H9 (cell line): Measurements from ENCODE around the gene KIRREL3. TPM values are rescaled to one million over a fixed set of nuclear protein-coding genes. Genes with fewer than 3 reads are reported as not detected.

Experiments used
- DNase-seq: peaks from one replicate; pipeline ENCODE4 v3.0.0-alpha.2; 2017
- H2AFZ ChIP-seq: one replicate; pipeline ENCODE4 v1.6.1; 2013; ENCODE audit warnings: mild to moderate bottlenecking, low read length, control low read depth, moderate library complexity
- H2AK5ac ChIP-seq: 2 replicates; pipeline ENCODE4 v1.6.1; 2013; ENCODE audit warnings: low read length, control low read depth, mixed read lengths; ENCODE audit not compliant: insufficient read length
- H2BK120ac ChIP-seq: one replicate; pipeline ENCODE4 v1.6.1; 2013; ENCODE audit warnings: low read depth, mild to moderate bottlenecking, low read length, control low read depth, inconsistent platforms; ENCODE audit not compliant: poor library complexity, severe bottlenecking
- H2BK12ac ChIP-seq: 2 replicates; pipeline ENCODE4 v1.6.1; 2013; ENCODE audit warnings: low read length, control low read depth, mixed read lengths, low read depth; ENCODE audit not compliant: insufficient read length
- H2BK15ac ChIP-seq: 2 replicates; pipeline ENCODE4 v1.6.1; 2013; ENCODE audit warnings: low read depth, low read length, control low read depth
- H2BK20ac ChIP-seq: one replicate; pipeline ENCODE4 v1.6.1; 2013; ENCODE audit warnings: low read depth, mild to moderate bottlenecking, low read length, control low read depth, inconsistent platforms; ENCODE audit not compliant: poor library complexity, severe bottlenecking
- H2BK5ac ChIP-seq: 2 replicates; pipeline ENCODE4 v1.6.1; 2013; ENCODE audit warnings: low read length, control low read depth, mixed read lengths; ENCODE audit not compliant: insufficient read length
- H3K14ac ChIP-seq: 2 replicates; pipeline ENCODE4 v1.6.1; 2013; ENCODE audit warnings: low read length, control low read depth; ENCODE audit not compliant: insufficient read depth
- H3K18ac ChIP-seq: 2 replicates; pipeline ENCODE4 v1.6.1; 2013; ENCODE audit warnings: low read depth, mild to moderate bottlenecking, mixed read lengths, low read length, control low read depth; ENCODE audit not compliant: insufficient read length
- H3K23ac ChIP-seq: 2 replicates; pipeline ENCODE4 v1.6.1; 2013; ENCODE audit warnings: low read length, control low read depth, mixed read lengths, low read depth; ENCODE audit not compliant: insufficient read length
- H3K23me2 ChIP-seq: 2 replicates; pipeline ENCODE4 v1.6.1; 2013; ENCODE audit warnings: low read depth, mild to moderate bottlenecking, mixed read lengths, low read length, control low read depth; ENCODE audit not compliant: insufficient read length, poor library complexity, severe bottlenecking
- H3K27ac ChIP-seq: 2 replicates; pipeline ENCODE4 v1.5.1; 2013; ENCODE audit warnings: low read length, control low read depth, mixed read lengths, low read depth; ENCODE audit not compliant: insufficient read length
- H3K27me3 ChIP-seq: 2 replicates; pipeline ENCODE4 v1.6.1; 2013; ENCODE audit warnings: low read length, control low read depth, inconsistent platforms; ENCODE audit not compliant: insufficient read depth
- H3K4ac ChIP-seq: 2 replicates; pipeline ENCODE4 v1.6.1; 2013; ENCODE audit warnings: low read depth, mild to moderate bottlenecking, control low read depth, inconsistent platforms, low read length, moderate library complexity
- H3K4me1 ChIP-seq: 2 replicates; pipeline ENCODE4 v1.6.1; 2013; ENCODE audit warnings: low read length, control low read depth, inconsistent platforms; ENCODE audit not compliant: insufficient read depth
- H3K4me2 ChIP-seq: 2 replicates; pipeline ENCODE4 v1.6.1; 2013; ENCODE audit warnings: low read length, control low read depth, mixed read lengths; ENCODE audit not compliant: insufficient read length, insufficient read depth
- H3K56ac ChIP-seq: 2 replicates; pipeline ENCODE4 v1.6.1; 2013; ENCODE audit warnings: low read depth, mild to moderate bottlenecking, mixed read lengths, low read length, control low read depth; ENCODE audit not compliant: insufficient read length
- H3K79me1 ChIP-seq: 2 replicates; pipeline ENCODE4 v1.6.1; 2013; ENCODE audit warnings: low read depth, mild to moderate bottlenecking, moderate library complexity, low read length, control low read depth, inconsistent platforms; ENCODE audit not compliant: insufficient read depth, poor library complexity, severe bottlenecking
- H3K79me2 ChIP-seq: 2 replicates; pipeline ENCODE4 v1.6.1; 2013; ENCODE audit warnings: low read length, control low read depth, inconsistent platforms; ENCODE audit not compliant: insufficient read depth
- H3K9ac ChIP-seq: 2 replicates; pipeline ENCODE4 v1.6.1; 2013; ENCODE audit warnings: low read length, control low read depth, mixed read lengths; ENCODE audit not compliant: insufficient read length; ENCODE audit errors: extremely low read depth
- H3K9me3 ChIP-seq: one replicate; pipeline ENCODE4 v1.6.1; 2013; ENCODE audit warnings: low read depth, low read length, inconsistent platforms; ENCODE audit not compliant: control insufficient read depth
- H3T11ph ChIP-seq: one replicate; pipeline ENCODE4 v1.6.1; 2013; ENCODE audit warnings: mild to moderate bottlenecking, low read length, control low read depth, inconsistent platforms
- H4K20me1 ChIP-seq: one replicate; pipeline ENCODE4 v1.6.1; 2013; ENCODE audit not compliant: control insufficient read depth, insufficient read length, insufficient read depth
- H4K5ac ChIP-seq: 2 replicates; pipeline ENCODE4 v1.6.1; 2013; ENCODE audit warnings: low read depth, mild to moderate bottlenecking, mixed read lengths, low read length, control low read depth; ENCODE audit not compliant: insufficient read length
- H4K8ac ChIP-seq: replicated peaks from 2 replicates; pipeline ENCODE4 v1.6.1; 2013; ENCODE audit warnings: low read length, control low read depth, mixed read lengths, low read depth; ENCODE audit not compliant: insufficient read length
- H4K91ac ChIP-seq: 2 replicates; pipeline ENCODE4 v1.6.1; 2013; ENCODE audit warnings: low read depth, mild to moderate bottlenecking, moderate library complexity, mixed read lengths, low read length, control low read depth; ENCODE audit not compliant: insufficient read length
- H3K27ac Mint-ChIP-seq, 3 experiments: 2 replicates in 2 of 3; 3 replicates in 1 of 3; pipeline ENCODE4 v1.8.0; 2020 to 2021; ENCODE audit warnings: mixed read lengths in 3 of 3, mild to moderate bottlenecking in 1 of 3, moderate library complexity in 1 of 3
- H3K27me3 Mint-ChIP-seq: 2 replicates; pipeline ENCODE4 v1.8.0; 2021; ENCODE audit warnings: low read depth, mild to moderate bottlenecking, moderate library complexity, mixed read lengths
- H3K36me3 Mint-ChIP-seq, 3 experiments: 2 replicates in 2 of 3; 3 replicates in 1 of 3; pipeline ENCODE4 v1.8.0; 2020 to 2021; ENCODE audit warnings: low read depth in 3 of 3, mixed read lengths in 3 of 3; ENCODE audit not compliant: insufficient read depth in 1 of 3
- H3K4me1 Mint-ChIP-seq, 2 experiments: 2 replicates each; pipeline ENCODE4 v1.8.0; 2020; ENCODE audit warnings: mixed read lengths in 2 of 2
- H3K4me3 Mint-ChIP-seq, 2 experiments: 2 replicates in 1 of 2; 3 replicates in 1 of 2; pipeline ENCODE4 v1.8.0; 2020 to 2021; ENCODE audit warnings: mild to moderate bottlenecking in 2 of 2, mixed read lengths in 2 of 2, moderate library complexity in 1 of 2
- H3K9me3 Mint-ChIP-seq, 2 experiments: 2 replicates in 1 of 2; 3 replicates in 1 of 2; pipeline ENCODE4 v1.8.0; 2020; ENCODE audit warnings: mild to moderate bottlenecking in 2 of 2, mixed read lengths in 2 of 2, moderate library complexity in 1 of 2
- WGBS: extraction: QIAGEN DNeasy Blood & Tissue Kit; methylation state at CpG from one replicate; pipeline ENCODE4 v1.1.7; 2013; ENCODE audit warnings: missing lambda C conversion rate, low lambda C conversion rate, mixed read lengths; ENCODE audit not compliant: insufficient read length; ENCODE audit errors: extremely low coverage; 5-methylcytosine and 5-hydroxymethylcytosine counted together
- total RNA-seq: library from RNA; stranded (reverse); gene quantifications from 2 replicates; pipeline ENCODE4 v1.2.1, GENCODE V29; 2021
- TF ChIP-seq, protein P1 (sequence below): fragments of 200-600 bp; sonication (generic); conservative IDR thresholded peaks from 3 replicates; pipeline ENCODE4 v1.8.0; 2021; ENCODE audit warnings: antibody characterized with exemption, mild to moderate bottlenecking

KIRREL3 gene
- total RNA-seq, 1 experiment from 2014 or later: 0.17 TPM

DNA sequence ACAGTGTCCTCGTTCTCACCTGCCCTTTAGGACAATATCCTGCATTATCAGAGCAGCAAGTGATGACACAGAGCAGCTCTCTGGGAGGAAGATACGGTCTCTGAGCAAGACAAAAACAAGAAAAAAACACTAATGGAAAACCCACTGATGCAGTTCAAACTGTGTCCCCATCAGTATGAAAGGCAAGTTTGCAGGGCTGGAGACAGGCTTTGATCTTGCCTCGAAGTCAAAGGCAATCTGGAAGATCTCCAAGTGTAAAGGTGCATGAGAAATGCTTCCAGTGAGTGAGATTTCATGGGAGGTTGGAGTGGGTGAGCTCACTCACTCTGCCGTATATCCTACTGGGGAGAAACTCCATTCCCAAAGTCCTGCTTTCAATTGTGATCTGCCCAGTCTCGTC lies 157.5 kb downstream of the KIRREL3 start:
- no peaks in the 10 kb centered on the region for H3K79me1 ChIP-seq
- H4K5ac ChIP-seq: no peak overlapping the region
- no peak overlapping the region for H4K8ac ChIP-seq
- no peaks in the 10 kb centered on the region for H3K4me1 ChIP-seq
- H3T11ph ChIP-seq: no peak overlapping the region
- no peak overlapping the region for H2BK5ac ChIP-seq
- no peak overlapping the region for H2BK12ac ChIP-seq
- no peaks in the 10 kb centered on the region for H3K27me3 ChIP-seq
- H3K4ac ChIP-seq: no peak overlapping the region
- no peaks in the 10 kb centered on the region for H3K23me2 ChIP-seq
- no peak overlapping the region for H3K14ac ChIP-seq
- H4K20me1 ChIP-seq: no peaks in the 10 kb centered on the region
- H3K9ac ChIP-seq: no peak overlapping the region
- H3K56ac ChIP-seq: no peak overlapping the region
- no peaks in the 10 kb centered on the region for H3K4me1 Mint-ChIP-seq
- no CpG with 5 or more reads among the region's 5 CpGs for WGBS
- H4K91ac ChIP-seq: no peak overlapping the region
- H3K9me3 Mint-ChIP-seq: no peaks in the 10 kb centered on the region; a peak in 3 of 5 replicates
- H3K27me3 Mint-ChIP-seq: peaks cover 4% of the 10 kb centered on the region; the same call in 1 of the 2 replicates
- DNase-seq: no peak
- no peak overlapping the region for H3K27ac ChIP-seq
- H3K9me3 ChIP-seq: no peaks in the 10 kb centered on the region
- H2AK5ac ChIP-seq: no peak overlapping the region
- no peak overlapping the region for H2BK15ac ChIP-seq
- H3K18ac ChIP-seq: no peak overlapping the region
- H3K4me3 Mint-ChIP-seq: no peak overlapping the region
- TF ChIP-seq, protein P1, sequence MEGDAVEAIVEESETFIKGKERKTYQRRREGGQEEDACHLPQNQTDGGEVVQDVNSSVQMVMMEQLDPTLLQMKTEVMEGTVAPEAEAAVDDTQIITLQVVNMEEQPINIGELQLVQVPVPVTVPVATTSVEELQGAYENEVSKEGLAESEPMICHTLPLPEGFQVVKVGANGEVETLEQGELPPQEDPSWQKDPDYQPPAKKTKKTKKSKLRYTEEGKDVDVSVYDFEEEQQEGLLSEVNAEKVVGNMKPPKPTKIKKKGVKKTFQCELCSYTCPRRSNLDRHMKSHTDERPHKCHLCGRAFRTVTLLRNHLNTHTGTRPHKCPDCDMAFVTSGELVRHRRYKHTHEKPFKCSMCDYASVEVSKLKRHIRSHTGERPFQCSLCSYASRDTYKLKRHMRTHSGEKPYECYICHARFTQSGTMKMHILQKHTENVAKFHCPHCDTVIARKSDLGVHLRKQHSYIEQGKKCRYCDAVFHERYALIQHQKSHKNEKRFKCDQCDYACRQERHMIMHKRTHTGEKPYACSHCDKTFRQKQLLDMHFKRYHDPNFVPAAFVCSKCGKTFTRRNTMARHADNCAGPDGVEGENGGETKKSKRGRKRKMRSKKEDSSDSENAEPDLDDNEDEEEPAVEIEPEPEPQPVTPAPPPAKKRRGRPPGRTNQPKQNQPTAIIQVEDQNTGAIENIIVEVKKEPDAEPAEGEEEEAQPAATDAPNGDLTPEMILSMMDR: no peak
- H2BK120ac ChIP-seq: no peak overlapping the region
- no peak overlapping the region for H3K23ac ChIP-seq
- no peak overlapping the region; a peak in 1 of 7 replicates for H3K27ac Mint-ChIP-seq
- H3K4me2 ChIP-seq: no peak overlapping the region
- H3K79me2 ChIP-seq: no peaks in the 10 kb centered on the region
- peaks cover 0 to 10% (median 2%) of the 10 kb centered on the region in 3 experiments; a peak in 2 of 7 replicates for H3K36me3 Mint-ChIP-seq
- no peak overlapping the region for H2BK20ac ChIP-seq
- H2AFZ ChIP-seq: no peak overlapping the region
